ENCODE results near the gene CGB3. TPM values are rescaled to one million over a fixed set of nuclear protein-coding genes. Genes with fewer than 3 reads are reported as not detected.

Gene CGB3
- total and polyA plus RNA-seq, 2 donors (not counting 1 experiment from before 2014, with no cell fraction given), result not detected

DNA sequence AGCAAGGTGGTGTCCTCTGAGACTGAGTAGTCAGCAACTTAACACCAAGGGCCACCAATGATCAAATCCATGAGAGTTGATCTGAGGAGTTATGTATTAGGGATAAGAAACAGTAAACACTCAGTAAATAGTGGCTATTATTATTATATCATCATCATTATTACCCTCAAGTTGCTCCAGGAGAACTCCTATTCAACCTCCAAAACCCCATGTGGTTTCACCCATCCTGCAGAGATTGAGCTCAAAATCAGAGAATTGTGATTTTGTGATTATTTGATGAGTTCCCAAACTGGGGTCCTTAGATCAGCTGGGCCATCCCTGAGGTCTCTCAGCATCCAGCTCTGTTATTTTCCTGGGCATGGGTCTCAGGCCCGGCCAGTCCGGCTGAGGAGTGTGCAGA is 36.9 kb upstream of the CGB3 start:
- Histone ChIP-seq H3K4me1 (ENCODE audit: control insufficient read depth, extremely low read depth, insufficient read depth, low read length) (peaks cover 2% of the 10 kb centered on the region), H4K20me1 (ENCODE audit: control insufficient read depth, extremely low read depth, insufficient read depth, low read length) (no peaks in the 10 kb centered on the region), H3K27me3 (ENCODE audit: control insufficient read depth, insufficient read depth, low read length) (peaks cover 16% of the 10 kb centered on the region), H3K9ac (ENCODE audit: insufficient read depth, low read length) (no peak overlapping the region), H3K9me3 (ENCODE audit: control insufficient read depth, insufficient read depth, low read depth, low read length) (no peaks in the 10 kb centered on the region), H3K27ac (ENCODE audit: insufficient read depth, low read length) (no peak overlapping the region), H2AFZ (ENCODE audit: low read length) (no peak overlapping the region), H3K36me3 (ENCODE audit: control insufficient read depth, insufficient read depth, low read length) (no peaks in the 10 kb centered on the region), H3K4me3 (replicated peaks in 1 of 4; ENCODE audit: control extremely low read depth in 1 of 4, insufficient read depth in 1 of 4, low read depth in 3 of 4, low read length in 4 of 4) (no peak overlapping the region), H3K79me2 (ENCODE audit: control insufficient read depth, insufficient read depth, low read length) (no peaks in the 10 kb centered on the region), H3K4me2 (ENCODE audit: extremely low read depth, insufficient read depth, low read length) (no peak overlapping the region)
- no peak for DNase-seq (ENCODE audit: low read depth in 2 of 2)
- no peak for TF ChIP-seq EZH2 (IDR thresholded peaks at IDR 0.05; ENCODE audit: low read length, missing control alignments)
- TF ChIP-seq, protein P1, sequence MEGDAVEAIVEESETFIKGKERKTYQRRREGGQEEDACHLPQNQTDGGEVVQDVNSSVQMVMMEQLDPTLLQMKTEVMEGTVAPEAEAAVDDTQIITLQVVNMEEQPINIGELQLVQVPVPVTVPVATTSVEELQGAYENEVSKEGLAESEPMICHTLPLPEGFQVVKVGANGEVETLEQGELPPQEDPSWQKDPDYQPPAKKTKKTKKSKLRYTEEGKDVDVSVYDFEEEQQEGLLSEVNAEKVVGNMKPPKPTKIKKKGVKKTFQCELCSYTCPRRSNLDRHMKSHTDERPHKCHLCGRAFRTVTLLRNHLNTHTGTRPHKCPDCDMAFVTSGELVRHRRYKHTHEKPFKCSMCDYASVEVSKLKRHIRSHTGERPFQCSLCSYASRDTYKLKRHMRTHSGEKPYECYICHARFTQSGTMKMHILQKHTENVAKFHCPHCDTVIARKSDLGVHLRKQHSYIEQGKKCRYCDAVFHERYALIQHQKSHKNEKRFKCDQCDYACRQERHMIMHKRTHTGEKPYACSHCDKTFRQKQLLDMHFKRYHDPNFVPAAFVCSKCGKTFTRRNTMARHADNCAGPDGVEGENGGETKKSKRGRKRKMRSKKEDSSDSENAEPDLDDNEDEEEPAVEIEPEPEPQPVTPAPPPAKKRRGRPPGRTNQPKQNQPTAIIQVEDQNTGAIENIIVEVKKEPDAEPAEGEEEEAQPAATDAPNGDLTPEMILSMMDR (conservative IDR thresholded peaks at IDR 0.05 in 1 of 2, IDR thresholded peaks at IDR 0.05 in 1 of 2; ENCODE audit: low read depth in 1 of 2, low read length in 2 of 2), result no peak

DNA sequence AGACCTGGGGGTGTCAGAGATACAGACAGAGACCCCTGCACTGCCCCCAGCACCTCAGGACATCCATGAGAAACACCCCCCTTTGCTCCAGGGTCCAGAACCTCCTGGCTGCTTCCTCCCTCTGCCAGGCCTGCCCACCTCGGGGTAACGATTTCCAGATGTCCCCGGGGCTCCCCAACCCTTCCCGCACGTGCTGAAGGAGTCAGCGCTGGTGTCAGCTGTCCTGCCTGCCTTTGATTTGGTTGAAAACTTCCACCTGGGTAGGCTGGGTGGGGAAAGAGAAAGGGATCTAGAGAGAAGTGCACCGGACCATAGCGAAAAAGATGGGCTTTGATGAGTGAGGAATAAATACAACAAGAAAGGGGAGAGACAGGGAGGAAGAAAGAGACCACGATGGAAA is 34.9 kb upstream of the CGB3 start:
- no peak for DNase-seq (ENCODE audit: low read depth in 2 of 2)
- no peak overlapping the region for H3K27ac ChIP-seq (ENCODE audit: insufficient read depth, low read length)
- TF ChIP-seq EZH2 (IDR thresholded peaks at IDR 0.05; ENCODE audit: low read length, missing control alignments), result no peak
- no peak overlapping the region for H3K9ac ChIP-seq (ENCODE audit: insufficient read depth, low read length)
- no peak overlapping the region for H2AFZ ChIP-seq (ENCODE audit: low read length)
- H4K20me1 ChIP-seq (ENCODE audit: control insufficient read depth, extremely low read depth, insufficient read depth, low read length), result no peaks in the 10 kb centered on the region
- H3K27me3 ChIP-seq (ENCODE audit: control insufficient read depth, insufficient read depth, low read length), result peaks cover 2% of the 10 kb centered on the region
- peaks cover 2% of the 10 kb centered on the region for H3K4me1 ChIP-seq (ENCODE audit: control insufficient read depth, extremely low read depth, insufficient read depth, low read length)
- H3K9me3 ChIP-seq (ENCODE audit: control insufficient read depth, insufficient read depth, low read depth, low read length), result no peaks in the 10 kb centered on the region
- H3K4me2 ChIP-seq (ENCODE audit: extremely low read depth, insufficient read depth, low read length), result no peak overlapping the region
- no peak overlapping the region for H3K4me3 ChIP-seq (replicated peaks in 1 of 4; ENCODE audit: control extremely low read depth in 1 of 4, insufficient read depth in 1 of 4, low read depth in 3 of 4, low read length in 4 of 4)
- H3K79me2 ChIP-seq (ENCODE audit: control insufficient read depth, insufficient read depth, low read length), result no peaks in the 10 kb centered on the region
- H3K36me3 ChIP-seq (ENCODE audit: control insufficient read depth, insufficient read depth, low read length), result no peaks in the 10 kb centered on the region

DNA sequence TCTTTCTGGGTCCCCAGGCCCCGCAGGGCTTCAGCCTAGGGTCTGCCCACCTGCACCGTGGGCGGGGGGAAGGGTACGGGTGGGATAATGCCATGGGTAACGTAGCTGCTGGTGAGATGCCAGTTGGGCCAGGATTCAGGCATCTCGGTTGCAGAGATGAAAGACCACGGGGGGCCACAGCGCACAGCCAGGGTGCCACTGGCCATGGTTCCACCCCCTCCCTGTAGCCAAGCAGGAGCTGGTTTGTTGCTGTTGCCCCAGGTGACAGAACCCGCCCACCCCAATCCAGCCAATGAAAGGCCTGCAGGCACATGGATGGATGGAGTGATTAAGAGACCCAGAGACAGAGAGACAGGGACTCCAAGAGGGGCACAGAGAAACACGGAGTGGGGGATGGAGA is 34.4 kb upstream of the CGB3 start:
- Histone ChIP-seq H3K4me3 (replicated peaks in 1 of 4; ENCODE audit: control extremely low read depth in 1 of 4, insufficient read depth in 1 of 4, low read depth in 3 of 4, low read length in 4 of 4) (no peak overlapping the region), H3K9ac (ENCODE audit: insufficient read depth, low read length) (no peak overlapping the region), H3K4me1 (ENCODE audit: control insufficient read depth, extremely low read depth, insufficient read depth, low read length) (peaks cover 2% of the 10 kb centered on the region), H3K27me3 (ENCODE audit: control insufficient read depth, insufficient read depth, low read length) (no peaks in the 10 kb centered on the region), H3K9me3 (ENCODE audit: control insufficient read depth, insufficient read depth, low read depth, low read length) (no peaks in the 10 kb centered on the region), H3K79me2 (ENCODE audit: control insufficient read depth, insufficient read depth, low read length) (no peaks in the 10 kb centered on the region), H4K20me1 (ENCODE audit: control insufficient read depth, extremely low read depth, insufficient read depth, low read length) (no peaks in the 10 kb centered on the region), H2AFZ (ENCODE audit: low read length) (no peak overlapping the region), H3K27ac (ENCODE audit: insufficient read depth, low read length) (no peak overlapping the region), H3K36me3 (ENCODE audit: control insufficient read depth, insufficient read depth, low read length) (no peaks in the 10 kb centered on the region), H3K4me2 (ENCODE audit: extremely low read depth, insufficient read depth, low read length) (no peak overlapping the region)
- TF ChIP-seq EZH2 (IDR thresholded peaks at IDR 0.05; ENCODE audit: low read length, missing control alignments), result no peak
- TF ChIP-seq, protein P1 (conservative IDR thresholded peaks at IDR 0.05 in 1 of 2, IDR thresholded peaks at IDR 0.05 in 1 of 2; ENCODE audit: low read depth in 1 of 2, low read length in 2 of 2), result no peak
- DNase-seq (ENCODE audit: low read depth in 2 of 2), result peak in 1 of 2 donors; percentile 51
